GM21515 (cell line): ENCODE measurements around the gene CIAO3.

ENCODE experiments used
- ATAC-seq: cut with Tn5 transposase; IDR thresholded peaks from one replicate; pipeline ENCODE4 v1.9.1; 2021; ENCODE audit not compliant: unreplicated experiment

CIAO3 gene

DNA sequence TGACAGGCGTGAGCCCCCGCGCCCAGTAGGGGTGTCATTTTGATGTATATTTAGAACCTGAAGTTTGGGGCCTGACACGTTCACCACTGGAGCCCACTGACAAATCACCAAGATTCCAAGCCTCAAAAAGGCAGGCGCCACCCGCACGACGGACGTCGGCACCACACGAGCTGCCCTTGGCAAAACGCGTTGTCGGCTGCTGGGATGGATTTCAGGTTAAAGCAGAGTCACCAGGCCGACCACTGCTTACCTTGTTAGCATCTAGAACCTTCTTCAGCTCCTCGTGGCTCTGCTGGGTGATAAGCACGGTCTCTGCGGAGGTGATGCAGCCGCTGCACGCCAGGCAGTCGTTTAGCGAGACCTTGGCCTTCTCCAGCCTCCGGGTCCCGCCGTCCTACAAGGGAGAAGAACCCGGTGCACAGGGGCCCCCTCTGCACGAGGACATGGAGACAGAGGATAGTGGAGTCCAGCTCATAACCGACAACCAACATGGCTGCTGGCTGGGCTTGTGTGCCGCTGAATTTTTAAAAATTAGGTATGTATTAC lies 3.8 kb downstream of the CIAO3 start:
- no peak for ATAC-seq

GRCh38 chr16:735982-736453 lies 4.8 kb downstream of the CIAO3 start:
- ATAC-seq, result no peak

- ATAC-seq, result no peak
Measured at GRCh38 chr16:734981-735881, 5.6 kb downstream of the CIAO3 start.

GRCh38 chr16:734208-734980 lies 6.4 kb downstream of the CIAO3 start:
- ATAC-seq, result no peak

DNA sequence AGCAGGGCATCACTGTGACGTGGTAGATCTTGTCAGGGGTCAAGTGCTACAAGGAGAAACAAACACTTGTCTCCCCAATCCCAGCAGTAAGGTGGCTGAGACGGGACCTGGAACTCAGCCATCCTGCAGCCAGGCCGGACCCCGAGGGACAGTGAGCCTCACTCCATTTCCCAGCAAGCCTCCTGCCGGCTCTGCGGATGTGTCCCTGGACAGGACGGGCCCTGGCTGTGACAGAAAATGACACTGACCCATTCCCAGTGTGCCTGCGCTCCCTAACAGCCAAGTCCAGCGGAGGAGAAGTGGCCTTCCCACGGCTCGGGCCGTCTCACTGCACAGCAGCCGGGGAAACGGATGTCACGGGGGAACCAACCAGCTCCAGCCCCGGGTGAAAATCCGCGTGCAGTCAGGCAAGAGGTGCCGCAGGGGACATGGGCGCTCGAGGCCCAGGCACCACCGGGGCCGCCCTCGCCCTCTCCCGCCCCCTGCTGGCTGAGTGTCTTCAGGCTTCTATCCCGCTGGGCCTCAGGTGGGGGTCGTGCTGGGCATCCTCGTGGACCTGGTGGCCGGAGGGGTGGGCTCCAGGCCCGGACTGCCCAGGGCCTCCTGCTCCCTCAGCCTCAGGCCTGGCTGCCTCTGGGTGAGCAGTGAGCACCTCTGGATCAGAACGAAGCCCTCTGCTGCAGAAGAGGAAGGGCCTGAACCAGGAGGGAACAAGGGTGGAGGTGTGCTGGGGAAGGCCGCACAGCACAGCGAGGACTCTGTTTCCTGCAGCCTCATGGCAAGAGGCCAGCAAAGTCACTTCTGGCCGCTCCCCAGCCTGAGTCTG lies 7.2 kb downstream of the CIAO3 start:
- no peak for ATAC-seq

DNA sequence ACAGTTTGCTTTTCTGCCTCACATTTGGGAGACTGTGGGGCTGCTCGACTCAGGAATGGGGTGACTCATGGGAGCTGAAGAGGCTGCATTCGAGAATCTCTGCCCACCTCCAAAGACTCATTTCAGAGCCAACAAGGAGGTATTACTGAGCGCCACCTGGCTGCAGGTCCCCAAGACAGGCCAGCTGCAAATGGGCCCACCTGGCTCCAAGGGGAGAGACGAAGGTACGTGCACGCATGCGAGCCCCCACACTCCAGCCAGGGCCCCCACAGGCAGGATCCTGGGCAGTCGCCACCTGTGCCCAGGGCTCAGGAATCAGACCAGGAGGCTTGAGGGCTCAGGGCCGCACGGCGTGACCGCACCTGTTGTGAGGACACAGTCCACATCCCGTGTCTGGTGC lies 7.9 kb downstream of the CIAO3 start:
- no peak for ATAC-seq

- no peak for ATAC-seq
Measured at GRCh38 chr16:732332-732731, 8.5 kb downstream of the CIAO3 start.

GRCh38 chr16:730666-731509 lies 9.9 kb downstream of the CIAO3 start:
- no peak for ATAC-seq

DNA sequence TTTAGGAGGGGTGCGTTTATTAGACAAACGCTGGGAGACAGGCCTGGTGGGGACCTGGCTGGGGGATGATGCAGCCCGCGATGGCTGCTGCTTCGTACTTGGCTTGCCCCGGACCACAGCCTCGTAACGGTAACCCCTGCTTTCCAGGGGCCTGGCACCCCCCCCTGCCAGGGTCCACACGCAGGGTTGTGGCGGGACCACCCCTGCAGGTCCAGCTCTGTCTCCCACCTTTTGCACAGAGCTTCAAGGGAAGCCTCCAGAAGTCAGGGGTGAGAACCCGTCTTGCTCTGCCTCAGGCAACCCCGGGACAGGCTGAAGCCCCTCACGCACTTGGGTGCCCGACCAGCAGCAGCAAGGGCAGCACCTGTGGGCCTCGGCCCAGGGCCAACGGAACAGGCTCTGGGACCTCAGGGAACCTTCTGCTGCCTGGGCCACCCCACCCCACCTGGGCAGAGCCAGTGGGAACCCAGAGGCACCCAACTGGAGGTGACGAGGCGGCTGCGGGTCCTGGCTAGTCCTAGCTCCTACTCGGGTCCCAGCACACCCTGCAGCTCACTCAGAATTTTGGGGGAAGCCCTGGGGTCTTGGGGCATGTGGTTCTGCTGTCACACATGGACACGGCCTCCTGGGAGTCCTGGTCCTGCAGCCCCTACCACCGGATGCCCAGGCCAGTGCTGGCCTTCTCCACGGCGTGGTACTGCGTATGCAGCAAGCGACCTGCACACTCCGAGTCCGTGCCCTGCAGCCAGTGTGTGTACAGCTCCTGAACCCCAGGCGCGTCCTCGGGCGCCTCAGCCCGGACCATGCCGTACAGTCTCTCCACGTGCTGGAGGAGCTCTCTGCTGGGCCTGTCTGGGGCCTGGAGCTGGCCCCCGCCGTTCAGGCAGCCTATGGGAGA lies 10.8 kb downstream of the CIAO3 start:
- ATAC-seq, result no peak

- no peak for ATAC-seq
Measured at GRCh38 chr16:728890-729744, 11.7 kb downstream of the CIAO3 start.

DNA sequence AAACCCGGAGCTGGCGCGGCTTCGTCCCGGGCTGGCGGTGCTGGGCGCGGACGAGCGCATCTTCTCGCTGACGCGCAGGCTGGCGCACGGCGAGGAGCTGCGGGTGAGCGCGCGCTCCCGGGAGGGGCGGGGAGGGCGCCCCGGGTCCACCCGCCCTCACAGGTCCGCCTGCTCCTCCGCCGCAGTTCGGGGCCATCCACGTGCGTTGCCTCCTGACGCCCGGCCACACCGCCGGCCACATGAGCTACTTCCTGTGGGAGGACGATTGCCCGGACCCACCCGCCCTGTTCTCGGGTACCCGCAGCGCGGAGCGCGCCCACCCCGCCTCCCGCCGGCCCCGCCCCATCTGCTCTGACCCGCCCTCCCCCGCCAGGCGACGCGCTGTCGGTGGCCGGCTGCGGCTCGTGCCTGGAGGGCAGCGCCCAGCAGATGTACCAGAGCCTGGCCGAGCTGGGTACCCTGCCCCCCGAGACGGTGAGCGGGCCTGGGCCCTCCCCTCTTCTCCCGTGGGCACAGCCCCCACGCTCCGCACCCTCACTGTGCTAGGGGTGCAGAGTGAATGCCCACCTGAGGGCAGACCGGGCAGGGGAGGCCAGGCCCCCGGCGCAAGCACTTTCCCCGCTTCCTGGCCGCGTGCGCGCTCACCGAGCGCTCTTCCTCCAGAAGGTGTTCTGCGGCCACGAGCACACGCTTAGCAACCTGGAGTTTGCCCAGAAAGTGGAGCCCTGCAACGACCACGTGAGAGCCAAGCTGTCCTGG lies 12.5 kb downstream of the CIAO3 start:
- ATAC-seq, result no peak

GRCh38 chr16:727291-727977 lies 13.4 kb downstream of the CIAO3 start:
- no peak for ATAC-seq

DNA sequence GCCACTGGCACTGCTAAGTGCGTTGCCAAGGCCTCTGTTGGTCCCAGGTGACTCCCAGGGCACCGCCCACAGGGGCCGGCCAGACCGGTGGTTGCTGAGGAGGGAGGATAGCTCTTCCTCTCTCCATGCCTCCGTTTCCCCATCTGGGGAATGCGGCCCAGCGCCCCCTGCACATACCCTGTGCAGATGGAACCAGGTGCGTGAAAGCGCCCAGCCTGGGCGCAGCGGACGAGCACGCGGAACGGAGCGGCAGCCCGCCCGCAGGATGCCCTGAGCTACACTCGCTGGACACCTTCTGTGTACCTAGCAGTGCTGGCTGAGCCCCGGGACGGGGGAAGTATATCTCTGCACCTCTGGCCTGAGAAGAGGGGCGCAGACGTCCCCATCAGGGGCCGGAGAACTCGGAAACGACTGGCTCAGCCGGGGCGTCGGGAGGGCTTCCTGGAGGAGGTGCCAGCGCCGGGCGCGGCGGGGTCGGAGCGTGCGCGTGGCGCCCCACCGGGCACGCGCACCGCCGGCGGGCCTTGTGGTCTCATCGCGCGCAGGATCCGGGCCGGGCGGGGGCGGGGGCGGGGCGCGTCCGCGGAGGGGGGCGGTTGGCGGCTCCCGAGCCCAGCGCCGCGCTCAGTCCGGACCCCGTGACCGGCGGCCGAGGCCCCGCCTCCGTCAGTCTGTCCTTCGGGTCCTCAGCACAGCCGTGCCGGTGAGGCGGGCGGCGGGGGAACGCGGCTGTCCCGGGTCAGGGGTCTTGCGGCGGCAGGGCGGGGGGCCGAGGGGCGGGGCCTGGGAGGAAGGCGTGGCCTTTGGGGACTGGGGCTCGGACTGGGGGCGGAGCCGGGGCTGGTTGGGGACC lies 14.1 kb downstream of the CIAO3 start, which contains the start of the genes CCDC78 and HAGHL:
Gene CCDC78, minus strand, starts transcription at position 6 of the 853 bp plus-strand sequence. CDS start 76 bp downstream, outside the sequence.
Gene HAGHL, plus strand, starts transcription at position 669 of the 853 bp plus-strand sequence. CDS start 404 bp downstream, outside the sequence.
- ATAC-seq, result no peak

DNA sequence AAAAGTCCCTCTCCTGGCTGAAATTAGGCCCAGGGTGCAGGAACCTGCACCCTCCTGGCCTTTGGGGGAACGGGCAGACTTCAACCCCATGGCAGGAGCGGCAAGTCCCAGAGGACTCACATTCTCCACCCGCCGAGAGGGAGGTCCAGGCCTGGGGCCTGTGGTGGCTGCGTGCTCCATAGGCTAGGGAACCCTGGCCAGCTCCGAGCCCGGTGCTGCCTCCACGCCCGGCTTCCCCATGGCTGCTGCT lies 14.7 kb downstream of the CIAO3 start:
- ATAC-seq, result no peak

DNA sequence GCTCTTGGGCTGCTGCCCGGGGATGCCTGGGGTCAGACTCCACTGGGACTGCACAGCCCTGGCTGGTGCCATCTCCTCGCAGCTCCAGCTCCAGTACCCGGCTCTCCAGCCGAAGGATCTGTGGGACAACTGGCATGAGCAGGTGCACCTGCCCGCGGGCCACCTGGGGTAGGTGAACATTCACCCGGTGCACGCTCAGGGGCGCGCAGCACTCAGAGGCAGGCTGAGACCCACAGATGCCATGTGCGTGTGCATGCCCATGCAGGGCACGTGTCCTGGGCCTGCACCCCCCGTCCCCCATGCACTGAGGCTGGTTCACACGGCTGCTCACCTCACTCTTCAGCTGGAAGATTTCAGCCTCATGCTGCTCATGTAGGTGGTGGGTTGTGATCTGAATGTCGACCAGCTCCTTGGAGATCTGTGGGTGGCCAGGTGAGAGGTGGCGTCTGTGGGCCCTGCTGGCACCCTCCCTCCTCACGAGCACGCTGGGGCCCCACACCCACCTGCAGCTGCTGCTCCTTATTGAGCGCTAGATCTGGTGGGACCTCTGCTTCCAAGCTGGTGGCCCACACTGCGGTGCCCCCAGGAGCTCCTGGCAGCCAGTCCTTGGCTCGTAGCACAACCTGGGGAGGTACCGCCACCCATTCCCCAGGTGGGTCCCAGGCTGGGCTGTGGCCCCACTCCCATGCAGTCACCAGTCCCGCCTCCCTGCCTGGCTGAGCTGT lies 15.2 kb downstream of the CIAO3 start:
- ATAC-seq, result no peak
